WI38 (cell line): ENCODE measurements around the gene SPOCK1.

Source experiments
- H3K4me3 ChIP-seq: 2 replicates; pipeline ENCODE4 v1.5.1; 2011; ENCODE audit warnings: low read depth, mild to moderate bottlenecking, control low read depth, low read length
- CTCF ChIP-seq: IDR thresholded peaks from 2 replicates; pipeline ENCODE4 v1.5.1; 2012; ENCODE audit warnings: low read depth, mild to moderate bottlenecking, control low read depth, low read length

SPOCK1 gene

GRCh38 chr5:137069358-137069757, 429.8 kb downstream of the SPOCK1 start:
- H3K4me3 ChIP-seq, result no peak overlapping the region
- no peak for TF ChIP-seq CTCF

- TF ChIP-seq CTCF, result no peak
- no peak overlapping the region for H3K4me3 ChIP-seq
Measured at GRCh38 chr5:137061382-137061781, 437.7 kb downstream of the SPOCK1 start.

GRCh38 chr5:137058089-137058488, 441.0 kb downstream of the SPOCK1 start:
- TF ChIP-seq CTCF, result no peak
- H3K4me3 ChIP-seq, result no peak overlapping the region

GRCh38 chr5:137056676-137057075, 442.4 kb downstream of the SPOCK1 start:
- TF ChIP-seq CTCF, result no peak
- H3K4me3 ChIP-seq, result no peak overlapping the region

- no peak for TF ChIP-seq CTCF
- H3K4me3 ChIP-seq, result no peak overlapping the region
Measured at GRCh38 chr5:137055271-137055872, 443.8 kb downstream of the SPOCK1 start.

- no peak for TF ChIP-seq CTCF
- H3K4me3 ChIP-seq, result no peak overlapping the region
Measured at GRCh38 chr5:137054792-137055191, 444.3 kb downstream of the SPOCK1 start.

- no peak for TF ChIP-seq CTCF
- no peak overlapping the region for H3K4me3 ChIP-seq
Measured at GRCh38 chr5:137054335-137054734, 444.8 kb downstream of the SPOCK1 start.
